ENCODE results near the gene FIBIN.
"Not testable (repeated sequence)": the region's sequence is repeated elsewhere in the genome, so short reads cannot be mapped to it uniquely, and the experiment has no call there.

The FIBIN gene

GRCh38 chr11:26976389-26976788 is 17.5 kb upstream of the FIBIN start:
- no peaks in the 10 kb centered on the region for H3K79me2 ChIP-seq (ENCODE audit: control insufficient read depth, low read length)
- no peaks in the 10 kb centered on the region for H3K27me3 ChIP-seq (ENCODE audit: control insufficient read depth, low read length)
- no peaks in the 10 kb centered on the region for H3F3A ChIP-seq (ENCODE audit: control insufficient read depth, insufficient read depth)
- no peak overlapping the region for H3K4me3 ChIP-seq (ENCODE audit: low read length)
- H3K4me1 ChIP-seq (ENCODE audit: control insufficient read depth, low read length), result no peaks in the 10 kb centered on the region
- H4K20me1 ChIP-seq (ENCODE audit: control insufficient read depth, insufficient read depth, low read depth, low read length), result no peaks in the 10 kb centered on the region
- no peak for TF ChIP-seq EZH2phosphoT487 (IDR thresholded peaks at IDR 0.05; ENCODE audit: borderline replicate concordance, low read length)
- TF ChIP-seq CTCF (IDR thresholded peaks at IDR 0.05; ENCODE audit: low read depth, low read length, poor library complexity, severe bottlenecking), result no peak
- H3K9me2 ChIP-seq (replicated peaks; ENCODE audit: control insufficient read depth, low read length), result no peaks in the 10 kb centered on the region
- no peaks in the 10 kb centered on the region for H3K36me3 ChIP-seq (ENCODE audit: control insufficient read depth, low read length)
- H3K27ac ChIP-seq (ENCODE audit: low read depth, low read length), result no peak overlapping the region
- H3K4me2 ChIP-seq (ENCODE audit: low read length), result no peak overlapping the region
- H3K9me3 ChIP-seq (ENCODE audit: control insufficient read depth, insufficient read depth, low read length), result no peaks in the 10 kb centered on the region

GRCh38 chr11:26977209-26977608 is 16.7 kb upstream of the FIBIN start:
- not testable (repeated sequence) for H3K27ac ChIP-seq (ENCODE audit: low read depth, low read length); H3K4me3 ChIP-seq (ENCODE audit: low read length); H3K79me2 ChIP-seq (ENCODE audit: control insufficient read depth, low read length); H3K4me1 ChIP-seq (ENCODE audit: control insufficient read depth, low read length); H3K9me3 ChIP-seq (ENCODE audit: control insufficient read depth, insufficient read depth, low read length); H3K36me3 ChIP-seq (ENCODE audit: control insufficient read depth, low read length); H3K4me2 ChIP-seq (ENCODE audit: low read length); H4K20me1 ChIP-seq (ENCODE audit: control insufficient read depth, insufficient read depth, low read depth, low read length); H3K27me3 ChIP-seq (ENCODE audit: control insufficient read depth, low read length); H3F3A ChIP-seq (ENCODE audit: control insufficient read depth, insufficient read depth); H3K9me2 ChIP-seq (replicated peaks; ENCODE audit: control insufficient read depth, low read length)

- no peaks in the 10 kb centered on the region for H3K4me1 ChIP-seq (ENCODE audit: control insufficient read depth, low read length)
- no peaks in the 10 kb centered on the region for H3K9me2 ChIP-seq (replicated peaks; ENCODE audit: control insufficient read depth, low read length)
- H3K4me2 ChIP-seq (ENCODE audit: low read length), result no peak overlapping the region
- H3F3A ChIP-seq (ENCODE audit: control insufficient read depth, insufficient read depth), result no peaks in the 10 kb centered on the region
- H4K20me1 ChIP-seq (ENCODE audit: control insufficient read depth, insufficient read depth, low read depth, low read length), result no peaks in the 10 kb centered on the region
- H3K4me3 ChIP-seq (ENCODE audit: low read length), result no peak overlapping the region
- no peaks in the 10 kb centered on the region for H3K27me3 ChIP-seq (ENCODE audit: control insufficient read depth, low read length)
- no peaks in the 10 kb centered on the region for H3K9me3 ChIP-seq (ENCODE audit: control insufficient read depth, insufficient read depth, low read length)
- TF ChIP-seq CTCF (IDR thresholded peaks at IDR 0.05; ENCODE audit: low read depth, low read length, poor library complexity, severe bottlenecking) (no peak), EZH2phosphoT487 (IDR thresholded peaks at IDR 0.05; ENCODE audit: borderline replicate concordance, low read length) (no peak)
- H3K36me3 ChIP-seq (ENCODE audit: control insufficient read depth, low read length), result no peaks in the 10 kb centered on the region
- no peaks in the 10 kb centered on the region for H3K79me2 ChIP-seq (ENCODE audit: control insufficient read depth, low read length)
- no peak overlapping the region for H3K27ac ChIP-seq (ENCODE audit: low read depth, low read length)
Observed at GRCh38 chr11:26983645-26984044, 10.3 kb upstream of the FIBIN start.

DNA sequence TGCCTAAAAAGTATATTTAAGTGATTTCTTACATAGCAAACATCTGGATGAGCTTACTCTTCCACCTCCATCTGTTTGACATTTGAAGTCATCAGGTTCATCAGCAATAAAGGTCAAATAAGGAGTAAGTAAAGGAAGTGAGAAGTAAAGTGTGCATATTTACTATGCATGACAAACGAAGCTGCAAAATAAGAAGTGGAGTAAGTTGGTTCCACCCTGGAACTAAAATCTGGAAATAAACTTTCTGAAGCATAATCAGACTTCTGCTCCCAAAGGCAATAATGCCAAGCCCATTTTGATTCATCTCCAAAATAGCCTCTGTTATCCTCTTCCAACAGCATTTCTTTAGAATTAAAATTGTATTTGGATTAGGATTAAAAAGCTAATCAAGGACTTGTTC is 8.4 kb upstream of the FIBIN start:
- no peaks in the 10 kb centered on the region for H3K4me1 ChIP-seq (ENCODE audit: control insufficient read depth, low read length)
- no peaks in the 10 kb centered on the region for H3K79me2 ChIP-seq (ENCODE audit: control insufficient read depth, low read length)
- H3F3A ChIP-seq (ENCODE audit: control insufficient read depth, insufficient read depth), result no peaks in the 10 kb centered on the region
- H3K27me3 ChIP-seq (ENCODE audit: control insufficient read depth, low read length), result no peaks in the 10 kb centered on the region
- no peak overlapping the region for H3K4me3 ChIP-seq (ENCODE audit: low read length)
- H3K9me3 ChIP-seq (ENCODE audit: control insufficient read depth, insufficient read depth, low read length), result no peaks in the 10 kb centered on the region
- no peaks in the 10 kb centered on the region for H4K20me1 ChIP-seq (ENCODE audit: control insufficient read depth, insufficient read depth, low read depth, low read length)
- no peak for TF ChIP-seq CTCF (IDR thresholded peaks at IDR 0.05; ENCODE audit: low read depth, low read length, poor library complexity, severe bottlenecking)
- TF ChIP-seq EZH2phosphoT487 (IDR thresholded peaks at IDR 0.05; ENCODE audit: borderline replicate concordance, low read length), result no peak
- H3K9me2 ChIP-seq (replicated peaks; ENCODE audit: control insufficient read depth, low read length), result no peaks in the 10 kb centered on the region
- H3K36me3 ChIP-seq (ENCODE audit: control insufficient read depth, low read length), result no peaks in the 10 kb centered on the region
- H3K4me2 ChIP-seq (ENCODE audit: low read length), result no peak overlapping the region
- no peak overlapping the region for H3K27ac ChIP-seq (ENCODE audit: low read depth, low read length)

All from DOHH2 (cell line).